GM12891 (cell line): ENCODE measurements around the gene CFAP52.

Experiments
- POLR2A ChIP-seq: IDR thresholded peaks from 2 replicates; pipeline ENCODE4 v1.6.1; 2011; ENCODE audit warnings: low read depth, low read length, control low read depth
- SPI1 ChIP-seq: IDR thresholded peaks from 2 replicates; pipeline ENCODE4 v1.6.1; 2011; ENCODE audit warnings: low read depth, low read length, control low read depth

DNA sequence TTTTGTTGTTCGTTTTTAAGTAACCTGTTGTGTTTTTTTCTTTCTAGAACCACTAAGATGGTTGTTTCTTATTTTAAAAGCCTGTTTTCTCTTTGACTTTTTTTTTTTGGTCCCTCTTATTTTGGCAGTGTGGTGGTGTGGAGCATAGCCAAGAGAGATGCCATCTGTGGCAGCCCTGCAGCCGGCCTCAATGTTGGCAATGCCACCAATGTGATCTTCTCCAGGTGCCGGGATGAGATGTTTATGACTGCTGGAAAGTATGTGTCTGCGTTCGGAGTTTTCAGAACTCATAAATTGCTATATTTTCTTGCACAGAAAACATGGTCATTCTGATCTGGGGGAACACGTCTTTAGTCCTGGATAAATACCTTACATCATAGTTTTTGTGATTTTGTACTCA lies 17.6 kb downstream of the CFAP52 start:
- TF ChIP-seq POLR2A = no peak
- no peak for TF ChIP-seq SPI1
